ENCODE data around the gene DIO3. TPM values are rescaled to one million over a fixed set of nuclear protein-coding genes. Genes with fewer than 3 reads are reported as not detected.

Gene DIO3
- total RNA-seq, 3 donors from 2014 or later = 1.8 to 2.5 (median 1.9) TPM

DNA sequence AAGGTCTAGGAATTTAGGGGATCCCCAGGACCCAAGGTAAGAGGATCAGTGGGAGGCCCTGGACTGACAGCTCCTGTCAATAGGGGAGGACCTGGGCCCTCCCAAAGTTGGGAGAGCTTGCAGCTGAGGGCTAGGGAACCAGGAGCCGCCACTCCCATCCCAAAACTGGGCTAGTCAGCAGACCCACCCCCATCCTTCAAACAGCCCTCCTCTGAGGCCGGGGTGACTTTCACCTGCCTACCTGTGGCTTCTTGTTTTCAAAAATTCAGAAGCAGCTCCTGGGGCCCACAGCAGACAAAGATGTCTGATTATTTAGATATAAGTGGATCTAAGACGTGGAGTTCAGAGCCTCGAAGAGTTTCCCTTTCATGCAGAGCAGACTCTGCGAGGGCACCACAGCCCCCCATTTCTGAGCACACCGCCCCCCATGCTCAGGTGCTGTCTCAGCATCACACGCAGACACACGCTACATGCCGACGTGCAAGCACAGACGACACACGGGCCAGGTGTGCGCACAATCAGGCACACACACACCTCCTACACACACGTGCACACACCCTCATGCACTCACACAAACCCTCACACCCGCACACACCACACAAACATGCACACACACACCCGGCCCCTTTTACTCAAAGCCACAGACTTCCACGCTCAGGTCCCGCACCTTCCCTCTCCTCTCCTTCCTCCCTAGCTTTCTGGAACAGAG lies 21.9 kb downstream of the DIO3 start:
- intact Hi-C loops (cut with DNase I, micrococcal nuclease) = no loop called here
- DNase-seq (peak in 1 of 3 donors; percentile 26), ATAC-seq (no peak)
- Histone ChIP-seq H3K36me3 (ENCODE audit: low read depth) (no peaks in the 10 kb centered on the region), H3K4me1 (ENCODE audit: low read depth) (no peaks in the 10 kb centered on the region), H3K4me3 (no peak overlapping the region), H3K9me3 (no peaks in the 10 kb centered on the region)
- TF ChIP-seq, protein P1, sequence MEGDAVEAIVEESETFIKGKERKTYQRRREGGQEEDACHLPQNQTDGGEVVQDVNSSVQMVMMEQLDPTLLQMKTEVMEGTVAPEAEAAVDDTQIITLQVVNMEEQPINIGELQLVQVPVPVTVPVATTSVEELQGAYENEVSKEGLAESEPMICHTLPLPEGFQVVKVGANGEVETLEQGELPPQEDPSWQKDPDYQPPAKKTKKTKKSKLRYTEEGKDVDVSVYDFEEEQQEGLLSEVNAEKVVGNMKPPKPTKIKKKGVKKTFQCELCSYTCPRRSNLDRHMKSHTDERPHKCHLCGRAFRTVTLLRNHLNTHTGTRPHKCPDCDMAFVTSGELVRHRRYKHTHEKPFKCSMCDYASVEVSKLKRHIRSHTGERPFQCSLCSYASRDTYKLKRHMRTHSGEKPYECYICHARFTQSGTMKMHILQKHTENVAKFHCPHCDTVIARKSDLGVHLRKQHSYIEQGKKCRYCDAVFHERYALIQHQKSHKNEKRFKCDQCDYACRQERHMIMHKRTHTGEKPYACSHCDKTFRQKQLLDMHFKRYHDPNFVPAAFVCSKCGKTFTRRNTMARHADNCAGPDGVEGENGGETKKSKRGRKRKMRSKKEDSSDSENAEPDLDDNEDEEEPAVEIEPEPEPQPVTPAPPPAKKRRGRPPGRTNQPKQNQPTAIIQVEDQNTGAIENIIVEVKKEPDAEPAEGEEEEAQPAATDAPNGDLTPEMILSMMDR (IDR thresholded peaks at IDR 0.05) = no peak

DNA sequence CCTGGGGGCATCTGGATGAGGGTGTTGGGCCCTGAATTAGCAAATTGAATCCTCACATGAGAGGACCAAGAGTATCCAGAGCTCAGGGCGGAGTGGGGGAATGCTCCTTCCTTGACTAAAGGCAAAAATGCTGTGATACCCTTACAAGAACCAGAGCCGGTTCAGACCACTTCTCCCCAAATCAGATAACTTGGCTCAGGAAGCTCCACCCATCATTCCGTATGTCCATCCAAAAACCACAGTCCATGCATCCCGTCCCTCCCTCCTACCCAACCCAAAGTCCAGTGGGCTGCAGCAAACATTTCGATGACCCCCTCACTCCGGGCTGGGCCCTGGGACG lies 22.4 kb downstream of the DIO3 start:
- ATAC-seq (no peak), DNase-seq (no peak)
- TF ChIP-seq, protein P1 (IDR thresholded peaks at IDR 0.05) = no peak
- Histone ChIP-seq H3K36me3 (ENCODE audit: low read depth) (no peaks in the 10 kb centered on the region), H3K4me3 (no peak overlapping the region), H3K4me1 (ENCODE audit: low read depth) (no peaks in the 10 kb centered on the region), H3K9me3 (no peaks in the 10 kb centered on the region)
- intact Hi-C loops (cut with DNase I, micrococcal nuclease) = no loop called here

- Histone ChIP-seq H3K9me3 (no peaks in the 10 kb centered on the region), H3K36me3 (ENCODE audit: low read depth) (no peaks in the 10 kb centered on the region), H3K4me1 (ENCODE audit: low read depth) (no peaks in the 10 kb centered on the region), H3K4me3 (no peak overlapping the region)
- no peak for ATAC-seq
- peak in 1 of 3 donors; percentile 35 for DNase-seq
- intact Hi-C loops (cut with DNase I, micrococcal nuclease) = no loop called here
- TF ChIP-seq, protein P1 (IDR thresholded peaks at IDR 0.05) = no peak
Observed at GRCh38 chr14:101584055-101584859, 23.0 kb downstream of the DIO3 start.

DNA sequence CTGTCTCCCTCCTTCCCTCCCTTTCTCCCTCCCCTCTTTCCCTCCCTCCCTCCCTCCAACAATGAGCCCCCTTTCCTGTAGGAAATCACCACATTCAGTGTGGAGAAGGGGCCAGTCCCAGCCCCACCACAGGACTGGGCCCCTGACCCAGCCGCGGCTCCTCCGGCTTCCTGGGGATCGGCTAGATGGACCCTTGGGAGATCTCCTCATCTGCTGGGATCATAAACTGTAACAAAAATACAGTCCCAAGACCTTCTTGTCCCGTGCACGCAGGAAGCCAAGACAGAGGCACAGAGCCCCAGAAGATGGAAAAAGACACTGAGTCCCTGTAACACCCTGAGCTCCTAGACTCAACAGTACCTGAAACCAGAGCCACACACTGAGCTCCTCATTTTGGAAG lies 23.9 kb downstream of the DIO3 start:
- no peaks in the 10 kb centered on the region for H3K4me1 ChIP-seq (ENCODE audit: low read depth)
- H3K36me3 ChIP-seq (ENCODE audit: low read depth) = no peaks in the 10 kb centered on the region
- TF ChIP-seq, protein P1 (IDR thresholded peaks at IDR 0.05) = no peak
- DNase-seq (no peak), ATAC-seq (no peak)
- no peaks in the 10 kb centered on the region for H3K9me3 ChIP-seq
- H3K4me3 ChIP-seq = no peak overlapping the region
- intact Hi-C loops (cut with DNase I, micrococcal nuclease) = no loop called here

DNA sequence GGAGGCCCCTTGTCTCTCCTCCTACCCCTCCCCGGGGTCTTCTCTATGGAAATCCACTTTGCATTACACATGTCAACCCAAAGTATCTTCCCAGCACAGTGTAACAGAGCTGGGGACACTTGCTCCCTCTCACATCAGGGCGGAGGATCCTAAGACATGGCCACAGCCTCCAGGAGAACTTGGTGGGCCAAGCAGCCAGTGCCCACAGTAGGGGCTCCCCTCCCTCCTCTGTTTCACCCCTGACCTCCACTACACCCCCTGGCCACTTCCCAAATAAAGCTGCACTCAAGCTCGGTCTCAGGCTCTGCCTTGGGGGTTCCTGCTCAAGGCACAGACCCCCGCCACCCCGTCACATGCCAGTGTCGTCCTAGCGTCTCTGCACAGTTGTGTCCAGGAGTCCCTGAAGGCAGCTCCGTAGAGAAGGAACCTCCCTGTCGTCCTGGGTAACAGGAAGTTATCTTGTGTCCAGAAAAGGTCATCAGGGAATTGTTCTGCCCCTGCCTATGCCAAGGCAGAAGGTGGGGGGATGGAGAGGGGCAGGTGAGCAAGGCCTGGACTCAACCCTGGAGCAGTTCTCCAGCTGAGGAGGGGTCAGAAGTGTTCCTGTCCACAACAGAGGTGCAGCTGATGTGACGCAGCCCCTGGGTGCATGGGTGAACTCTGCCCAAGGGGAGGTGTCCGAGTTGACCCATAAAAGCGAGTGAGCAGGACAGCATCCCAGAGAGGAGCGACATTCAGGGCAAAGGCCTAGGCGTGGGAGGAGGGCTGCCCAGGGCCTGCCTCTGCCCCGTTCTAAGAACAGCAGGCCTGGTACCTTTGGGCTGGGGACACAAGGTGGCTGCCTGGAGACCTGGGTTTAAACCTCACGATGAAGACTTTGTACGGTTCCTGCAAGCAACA lies 25.5 kb downstream of the DIO3 start:
- DNase-seq (peak in 1 of 3 donors; percentile 17), ATAC-seq (no peak)
- Histone ChIP-seq H3K9me3 (no peaks in the 10 kb centered on the region), H3K4me1 (ENCODE audit: low read depth) (no peaks in the 10 kb centered on the region), H3K36me3 (ENCODE audit: low read depth) (no peaks in the 10 kb centered on the region), H3K4me3 (no peak overlapping the region)
- intact Hi-C loops (cut with DNase I, micrococcal nuclease) = no loop called here
- TF ChIP-seq, protein P1 (IDR thresholded peaks at IDR 0.05) = no peak

Measured in mucosa of descending colon (tissue), 3 donors.